PC-3 (cell line): ENCODE measurements around the gene CDH13. TPM values are rescaled to one million over a fixed set of nuclear protein-coding genes. Genes with fewer than 3 reads are reported as not detected.

Experiments
- ATAC-seq: fragments of 200-7000 bp; cut with Tn5 transposase; 2 replicates; pipeline ENCODE4 v1.9.1; 2020; ENCODE audit warnings: mild to moderate bottlenecking, moderate library complexity
- BruUV-seq: library from RNA; stranded (reverse); fragments of 400-500 nt; replicated peaks from 2 replicates; lab custom pipeline; 2021; lab: Mats Ljungman, UMichigan
- CTCF ChIA-PET: fragments of 300-600 bp; sonication (Branson Sonifier 250); formaldehyde crosslinking; loops from one replicate; lab custom pipeline; 2022; ENCODE audit warnings: antibody characterized with exemption; lab: Charles Lee
- POLR2A ChIA-PET: fragments of 300-600 bp; sonication (Branson Sonifier 250); formaldehyde crosslinking; loops from one replicate; lab custom pipeline; 2022; ENCODE audit warnings: antibody characterized with exemption; ENCODE audit not compliant: unreplicated experiment; lab: Charles Lee
- DNase-seq: peaks from one replicate; pipeline ENCODE4 v3.0.0-alpha.2; 2015
- H2AFZ ChIP-seq: fragments of 300-600 bp; sonication (generic); 2 replicates; pipeline ENCODE4 v1.6.0; 2016; ENCODE audit warnings: antibody characterized with exemption, low read length
- H3F3A ChIP-seq: fragments of 300-600 bp; sonication (generic); one replicate; pipeline ENCODE4 v1.6.0; 2017; ENCODE audit warnings: antibody characterized with exemption, low read length, control low read depth, mild to moderate bottlenecking; ENCODE audit not compliant: unreplicated experiment
- H3K27ac ChIP-seq: fragments of 300-600 bp; sonication (generic); 2 replicates; pipeline ENCODE4 v1.5.1; 2016; ENCODE audit warnings: mild to moderate bottlenecking, low read length
- H3K27me3 ChIP-seq: fragments of 300-600 bp; sonication (generic); 2 replicates; pipeline ENCODE4 v1.6.1; 2016; ENCODE audit warnings: low read length, mixed read lengths
- H3K36me3 ChIP-seq: fragments of 300-600 bp; sonication (generic); 2 replicates; pipeline ENCODE4 v1.6.1; 2016; ENCODE audit warnings: low read depth, mixed run types, low read length, mixed read lengths
- H3K4me1 ChIP-seq: fragments of 300-600 bp; sonication (generic); 2 replicates; pipeline ENCODE4 v1.5.1; 2016; ENCODE audit warnings: low read length; ENCODE audit not compliant: insufficient read depth
- H3K4me2 ChIP-seq: fragments of 300-600 bp; sonication (generic); 2 replicates; pipeline ENCODE4 v1.6.0; 2016; ENCODE audit warnings: low read length
- H3K4me3 ChIP-seq: fragments of 300-600 bp; sonication (generic); 2 replicates; pipeline ENCODE4 v1.5.1; 2016; ENCODE audit warnings: mild to moderate bottlenecking, low read length, mixed read lengths
- H3K79me2 ChIP-seq: fragments of 300-600 bp; sonication (generic); 2 replicates; pipeline ENCODE4 v1.6.1; 2017; ENCODE audit warnings: low read length, mixed read lengths
- H3K9ac ChIP-seq: fragments of 300-600 bp; sonication (generic); 2 replicates; pipeline ENCODE4 v1.6.0; 2016; ENCODE audit warnings: mild to moderate bottlenecking, low read length
- H3K9me2 ChIP-seq: fragments of 300-600 bp; sonication (generic); replicated peaks from 2 replicates; pipeline ENCODE4 v1.6.1; 2016; ENCODE audit warnings: mixed run types, low read length, mixed read lengths
- H3K9me3 ChIP-seq: fragments of 300-600 bp; sonication (generic); 2 replicates; pipeline ENCODE4 v1.6.1; 2016; ENCODE audit warnings: low read length, mixed read lengths
- H4K20me1 ChIP-seq: fragments of 300-600 bp; sonication (generic); 2 replicates; pipeline ENCODE4 v1.6.1; 2016; ENCODE audit warnings: low read length, mixed read lengths
- CTCF ChIP-seq: fragments of 300-600 bp; sonication (generic); conservative IDR thresholded peaks from 2 replicates; pipeline ENCODE4 v1.5.1; 2017; ENCODE audit warnings: antibody characterized with exemption, low read depth, mild to moderate bottlenecking, low read length
- EZH2 ChIP-seq: fragments of 300-600 bp; sonication (generic); IDR thresholded peaks from one replicate; pipeline ENCODE4 v1.6.1; 2017; ENCODE audit warnings: antibody characterized with exemption, mild to moderate bottlenecking, low read length; ENCODE audit not compliant: unreplicated experiment
- EZH2phosphoT487 ChIP-seq: fragments of 300-600 bp; sonication (generic); IDR thresholded peaks from 2 replicates; pipeline ENCODE4 v1.6.1; 2018; ENCODE audit warnings: mild to moderate bottlenecking, antibody characterized with exemption, low read length, borderline replicate concordance
- intact Hi-C: fragments of 100-400 bp; cut with micrococcal nuclease; formaldehyde crosslinking; loops from 2 replicates; pipeline ENCODE4 v1.9.0; 2023
- total RNA-seq: library from RNA; depleted of rRNA; stranded (reverse); fragments of >200 nt; gene quantifications from 2 replicates; pipeline ENCODE4 v1.2.3, GENCODE V29; 2014

The CDH13 gene
- total RNA-seq, 1 experiment from 2014 or later: 0.36 TPM

DNA sequence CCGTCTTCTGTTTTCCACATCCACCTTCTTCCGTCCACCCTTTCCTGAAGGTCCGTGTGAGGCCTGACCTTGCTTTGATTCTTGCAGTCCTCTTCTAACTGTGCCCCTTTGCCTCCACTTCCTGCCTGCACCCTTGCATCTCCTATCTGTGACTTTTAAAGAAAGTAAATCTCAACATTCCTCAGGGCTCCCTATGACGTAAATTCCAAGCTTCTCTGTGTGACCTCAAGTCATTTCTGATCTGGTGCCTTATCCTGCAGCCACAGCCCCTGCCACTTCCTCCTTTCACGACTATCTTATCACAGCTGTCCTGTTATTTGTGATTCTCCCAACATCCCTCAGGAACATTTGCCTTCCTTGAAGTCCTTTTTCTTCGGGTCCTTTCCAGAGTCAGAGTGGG, 520.5 kb downstream of the CDH13 start:
- intact Hi-C loops: no loop called here
- Histone ChIP-seq H3K9me2 (no peaks in the 10 kb centered on the region), H3K27me3 (0 out of 2 replicates have a peak, but pooled peaks cover 5% of the 10 kb centered on the region), H3K9ac (no peak overlapping the region), H4K20me1 (no peaks in the 10 kb centered on the region), H3K4me1 (no peaks in the 10 kb centered on the region), H3K4me3 (no peak overlapping the region), H3F3A (no peaks in the 10 kb centered on the region), H3K4me2 (no peak overlapping the region), H3K9me3 (no peaks in the 10 kb centered on the region), H3K27ac (no peak overlapping the region), H3K79me2 (no peaks in the 10 kb centered on the region), H3K36me3 (no peaks in the 10 kb centered on the region), H2AFZ (no peak overlapping the region)
- no peak for DNase-seq
- ChIA-PET POLR2A (no interaction called here), CTCF (no interaction called here)
- TF ChIP-seq CTCF (no peak), EZH2phosphoT487 (no peak)
- BruUV-seq: no TSS peak
- no peak for ATAC-seq

DNA sequence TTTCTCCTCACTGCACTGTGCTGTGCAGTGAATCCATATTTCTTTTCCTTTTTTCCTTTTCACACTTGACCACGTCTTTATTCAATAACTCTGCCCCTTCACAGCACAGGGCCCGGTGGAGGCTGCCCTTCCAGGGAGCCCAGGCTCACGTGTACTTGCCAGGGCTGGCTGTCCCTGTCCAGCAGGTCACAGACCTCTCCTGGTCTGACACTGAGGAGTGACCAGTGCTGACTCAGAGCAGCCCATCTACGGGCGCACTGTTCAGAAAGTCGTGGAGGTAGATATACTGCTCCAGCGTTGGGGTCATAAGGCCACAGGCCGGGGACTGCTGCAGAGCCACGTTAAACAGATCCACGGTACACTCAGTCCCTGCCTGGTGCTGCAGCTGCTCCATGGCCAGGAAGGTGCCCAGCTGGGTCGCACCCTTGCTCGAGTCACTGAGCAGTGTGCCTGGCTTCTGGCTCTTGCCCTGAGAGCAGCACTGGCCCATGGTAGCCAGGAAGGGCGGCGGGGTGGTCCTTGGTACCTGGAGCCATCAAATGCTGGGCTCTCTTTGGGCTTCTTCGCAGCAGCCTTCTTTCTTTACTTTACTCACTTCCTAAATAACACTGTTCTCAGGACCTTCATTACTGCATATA, 531.7 kb downstream of the CDH13 start:
- H3K9me3 ChIP-seq: no peaks in the 10 kb centered on the region
- no peaks in the 10 kb centered on the region for H3K9me2 ChIP-seq
- H3K9ac ChIP-seq: no peak overlapping the region
- ChIA-PET POLR2A (no interaction called here), CTCF (no interaction called here)
- H3K36me3 ChIP-seq: no peaks in the 10 kb centered on the region
- H4K20me1 ChIP-seq: no peaks in the 10 kb centered on the region
- DNase-seq: no peak
- H2AFZ ChIP-seq: no peak overlapping the region
- intact Hi-C loops: no loop called here
- H3F3A ChIP-seq: no peaks in the 10 kb centered on the region
- no peak overlapping the region for H3K27ac ChIP-seq
- no peak for ATAC-seq
- H3K79me2 ChIP-seq: no peaks in the 10 kb centered on the region
- H3K27me3 ChIP-seq: no peaks in the 10 kb centered on the region
- no peaks in the 10 kb centered on the region for H3K4me1 ChIP-seq
- BruUV-seq: no TSS peak
- no peak overlapping the region for H3K4me2 ChIP-seq
- no peak overlapping the region for H3K4me3 ChIP-seq
- TF ChIP-seq EZH2 (no peak), CTCF (no peak), EZH2phosphoT487 (no peak)

- intact Hi-C loops: no loop called here
- ChIA-PET CTCF (no interaction called here), POLR2A (no interaction called here)
- no peaks in the 10 kb centered on the region for H4K20me1 ChIP-seq
- no TSS peak for BruUV-seq
- no peaks in the 10 kb centered on the region for H3K79me2 ChIP-seq
- H2AFZ ChIP-seq: no peak overlapping the region
- no peaks in the 10 kb centered on the region for H3K4me1 ChIP-seq
- DNase-seq (no peak), ATAC-seq (no peak)
- no peaks in the 10 kb centered on the region for H3K36me3 ChIP-seq
- H3K4me3 ChIP-seq: no peak overlapping the region
- H3K9ac ChIP-seq: no peak overlapping the region
- no peaks in the 10 kb centered on the region for H3K9me3 ChIP-seq
- no peaks in the 10 kb centered on the region for H3F3A ChIP-seq
- no peaks in the 10 kb centered on the region for H3K27me3 ChIP-seq
- H3K27ac ChIP-seq: no peak overlapping the region
- H3K9me2 ChIP-seq: no peaks in the 10 kb centered on the region
- no peak overlapping the region for H3K4me2 ChIP-seq
- TF ChIP-seq CTCF: no peak
- TF ChIP-seq EZH2: no peak
- no peak for TF ChIP-seq EZH2phosphoT487
Measured at GRCh38 chr16:83159049-83159448, 532.3 kb downstream of the CDH13 start.
